CD4-positive, alpha-beta T cell treated with Interleukin-4 for 1 hour (primary cell): Measurements from ENCODE around the gene IL10.
A peak's percentile ranks its signal among the peaks of the same experiment; 100 is the strongest.

Experiments
- DNase-seq, 2 donors: peaks; one replicate each; pipeline ENCODE4 v3.0.0-alpha.2; 2020 to 2022

IL10 gene

DNA sequence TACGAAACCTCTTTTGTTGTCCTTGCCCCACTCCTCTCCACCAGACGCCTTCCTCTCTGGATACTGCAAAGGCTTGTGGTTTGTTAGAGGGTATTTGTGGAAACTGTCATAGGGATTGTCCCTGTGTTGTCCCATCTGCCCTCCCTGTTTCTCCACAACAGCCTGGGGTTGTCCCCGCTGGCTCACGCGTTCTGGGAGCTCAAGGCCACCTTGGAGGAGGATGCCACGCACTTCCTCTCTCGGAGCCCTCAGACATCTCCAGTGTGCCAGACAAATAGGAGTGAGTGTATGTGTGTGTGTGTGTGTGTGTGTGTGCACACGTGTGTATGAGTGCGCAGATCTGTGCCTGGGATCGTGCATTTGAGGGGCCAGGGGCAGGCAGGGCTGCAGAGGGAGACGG, 39.3 kb downstream of the IL10 start:
- DNase-seq, result no peak

DNA sequence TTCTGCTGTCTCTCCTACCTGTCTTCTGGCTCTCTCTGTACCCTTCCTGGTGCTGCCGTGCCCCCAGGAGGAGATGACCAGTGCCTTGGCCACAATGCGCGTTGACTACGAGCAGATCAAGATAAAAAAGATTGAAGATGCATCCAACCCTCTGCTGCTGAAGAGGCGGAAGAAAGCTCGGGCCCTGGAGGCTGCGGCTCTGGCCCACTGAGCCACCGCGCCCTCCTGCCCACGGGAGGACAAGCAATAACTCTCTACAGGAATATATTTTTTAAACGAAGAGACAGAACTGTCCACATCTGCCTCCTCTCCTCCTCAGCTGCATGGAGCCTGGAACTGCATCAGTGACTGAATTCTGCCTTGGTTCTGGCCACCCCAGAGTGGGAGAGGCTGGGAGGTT, 39.8 kb downstream of the IL10 start:
- no peak for DNase-seq

DNA sequence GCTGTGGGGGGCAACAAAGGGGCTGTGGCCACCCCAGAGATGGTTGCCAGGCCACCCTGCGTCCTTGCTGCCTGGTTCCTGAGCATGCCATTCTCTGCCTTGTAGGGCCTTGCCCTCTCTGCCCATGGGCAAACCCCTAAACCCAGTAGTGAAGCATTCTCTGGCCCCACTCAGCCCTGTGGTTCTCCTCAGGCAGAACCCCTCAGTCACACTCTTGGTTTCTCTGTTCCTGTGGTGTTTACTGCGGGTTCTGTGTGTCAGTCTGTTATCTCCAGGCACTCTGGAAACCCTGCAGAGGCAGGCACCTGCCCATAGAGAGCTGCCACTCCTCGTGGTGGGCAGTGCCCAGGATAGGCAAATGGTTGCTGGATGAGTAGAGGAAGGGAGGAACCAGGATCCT, 42.8 kb downstream of the IL10 start:
- no peak for DNase-seq

GRCh38 chr1:206729050-206729449, 43.2 kb downstream of the IL10 start:
- DNase-seq, result no peak

GRCh38 chr1:206728697-206728987, 43.7 kb downstream of the IL10 start:
- no peak for DNase-seq

- DNase-seq, result no peak
Measured at GRCh38 chr1:206727981-206728696, 44.2 kb downstream of the IL10 start.

- DNase-seq, result peak; percentile 65 to 66
Measured at GRCh38 chr1:206725109-206725963, 47.0 kb downstream of the IL10 start.

DNA sequence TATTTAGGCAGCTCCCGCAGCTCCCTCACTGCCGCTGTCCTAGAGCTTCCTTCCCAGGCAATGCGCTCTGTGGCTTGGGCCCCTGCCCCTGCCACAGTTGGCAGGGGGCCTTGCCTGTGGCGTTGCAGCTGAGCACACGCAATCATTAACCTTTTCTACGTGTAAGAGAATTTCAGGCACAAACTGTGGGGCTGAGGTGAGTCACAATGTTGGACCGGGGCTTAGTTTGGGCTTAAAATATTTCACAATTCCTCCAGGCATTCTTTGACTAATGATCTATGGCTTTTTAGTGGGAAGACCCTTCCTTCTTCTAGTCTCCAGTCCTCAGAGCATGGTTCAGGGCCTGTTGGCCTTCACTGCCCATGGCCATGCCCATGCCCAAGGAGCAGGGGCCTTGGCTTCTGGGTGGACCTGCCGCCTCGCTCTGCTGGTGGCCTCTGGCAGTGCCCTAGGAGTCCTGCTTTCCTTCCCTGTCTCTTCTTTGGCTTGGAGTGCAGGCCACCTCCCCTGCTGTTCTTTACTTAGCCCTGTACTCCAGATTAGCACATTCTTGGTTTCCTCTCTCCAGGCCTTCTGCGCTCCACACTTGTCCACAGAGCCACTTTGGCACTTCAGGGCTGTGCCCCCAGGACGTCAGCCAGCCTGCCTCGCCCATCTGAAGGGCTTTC, 48.4 kb downstream of the IL10 start:
- DNase-seq, result no peak

- DNase-seq, result no peak
Measured at GRCh38 chr1:206723462-206723804, 48.9 kb downstream of the IL10 start.

GRCh38 chr1:206722751-206723461, 49.4 kb downstream of the IL10 start:
- no peak for DNase-seq

GRCh38 chr1:206721454-206721853, 50.8 kb downstream of the IL10 start:
- no peak for DNase-seq

DNA sequence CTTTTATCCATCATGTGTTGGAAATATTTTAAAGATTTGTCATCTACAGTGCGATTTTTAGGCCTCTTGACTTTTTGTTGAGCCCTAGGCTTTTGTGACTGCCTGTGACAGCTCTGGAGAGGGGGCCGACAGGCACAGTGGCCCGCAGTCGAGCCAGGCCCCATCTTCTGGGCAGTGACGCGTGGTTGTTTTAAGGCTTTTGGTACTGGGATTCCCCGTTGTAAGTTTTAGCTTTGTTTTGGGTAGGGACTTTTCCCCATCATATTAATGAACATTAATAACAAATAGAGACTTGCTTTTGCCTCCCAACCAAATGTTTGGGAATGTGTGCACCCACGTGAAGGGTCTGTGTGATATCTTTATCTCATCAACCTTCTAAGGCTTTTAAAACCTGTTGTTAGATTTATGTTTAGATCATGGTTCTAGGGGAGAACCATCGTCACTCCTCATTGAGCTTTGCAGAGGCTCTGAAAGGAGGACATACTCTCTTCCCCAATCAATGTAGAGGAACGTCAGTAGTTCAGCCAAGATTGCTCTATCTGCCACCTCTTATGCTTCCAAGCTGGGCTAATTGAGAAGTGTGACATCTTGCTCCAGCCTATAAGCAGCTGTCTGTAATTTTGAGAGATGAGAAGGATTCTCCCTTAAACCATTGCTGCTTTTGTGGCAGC, 53.0 kb downstream of the IL10 start:
- DNase-seq, result no peak

GRCh38 chr1:206717674-206717989, 54.7 kb downstream of the IL10 start:
- no peak for DNase-seq
